ACHN (cell line): ENCODE results near the gene WDFY4.

Experiments
- DNase-seq: peaks from one replicate; pipeline ENCODE4 v3.0.0-alpha.2; 2015
- in situ Hi-C: cut with HindIII; loops from 2 replicates; pipeline ENCODE4 v1.10.0; 2017; ENCODE audit warnings: low sequenced_read_pairs, low pct_ligation_motif_present, low pct_unique_long_range_greater_than_20kb

The WDFY4 gene

DNA sequence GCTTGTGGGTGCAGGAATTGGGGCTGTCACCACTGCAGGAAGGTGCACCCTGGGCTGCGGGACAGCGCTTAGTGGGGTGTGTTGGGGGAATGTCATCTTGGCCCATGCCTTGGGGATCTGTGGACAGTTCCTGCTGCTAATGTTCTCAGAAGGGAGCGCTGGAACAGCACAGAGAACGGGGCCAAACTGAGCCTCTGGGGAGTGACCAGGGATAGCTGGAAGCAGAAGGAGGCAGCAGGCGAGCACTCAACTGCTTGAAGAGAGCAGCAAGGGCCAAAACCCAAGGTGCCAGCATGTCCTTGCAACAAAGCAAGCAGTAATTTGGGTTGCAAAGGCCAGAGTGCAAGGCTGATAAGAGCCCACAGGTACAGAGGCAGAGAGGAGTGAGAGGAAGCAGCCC is 31.3 kb upstream of the WDFY4 start:
- in situ Hi-C loops = no loop called here
- DNase-seq = no peak

DNA sequence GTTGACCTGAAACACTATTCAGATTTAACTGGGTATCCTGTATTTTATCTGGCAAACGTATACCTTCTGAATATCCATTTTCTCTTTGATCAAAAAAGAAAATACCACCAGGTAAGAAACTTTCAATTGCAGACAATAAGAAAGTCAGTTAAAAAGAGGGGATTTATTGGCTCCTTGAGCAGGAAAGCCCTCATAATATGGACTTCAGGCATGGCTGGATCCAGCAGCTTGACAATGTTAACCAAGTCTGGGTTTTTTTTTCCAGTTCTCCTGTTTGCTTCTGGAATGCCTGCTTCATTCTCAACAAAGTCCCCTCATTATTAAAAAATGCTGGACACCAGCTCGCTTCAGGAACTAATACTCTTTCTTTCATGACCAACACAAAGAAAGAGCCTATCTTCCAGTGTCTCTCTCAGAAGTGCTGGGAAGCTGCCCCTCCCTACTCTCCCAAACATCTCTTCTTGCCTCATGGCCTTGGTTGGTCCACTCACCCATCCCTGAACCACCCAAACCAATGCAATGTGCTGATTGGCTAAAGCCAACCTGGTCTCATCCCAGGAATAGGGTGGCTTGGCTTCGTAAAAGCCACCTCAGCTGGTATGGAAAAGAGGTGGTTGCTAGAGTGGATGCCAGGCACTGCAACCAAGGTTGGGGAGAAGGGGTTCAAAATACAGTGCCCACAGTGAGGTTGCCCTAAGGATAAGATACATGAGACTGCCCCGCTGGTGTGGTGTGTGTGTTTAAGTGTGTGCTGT is 30.6 kb upstream of the WDFY4 start:
- in situ Hi-C loops = no loop called here

GRCh38 chr10:48655411-48656240 is 29.0 kb upstream of the WDFY4 start:
- peak; percentile 88 for DNase-seq
- in situ Hi-C loops = no loop called here

More for the DNA sequence above, 30.6 kb upstream of the WDFY4 start:
- no peak for DNase-seq

GRCh38 chr10:48656241-48656913 is 28.3 kb upstream of the WDFY4 start:
- peak; percentile 94 for DNase-seq
- in situ Hi-C loops = no loop called here

DNA sequence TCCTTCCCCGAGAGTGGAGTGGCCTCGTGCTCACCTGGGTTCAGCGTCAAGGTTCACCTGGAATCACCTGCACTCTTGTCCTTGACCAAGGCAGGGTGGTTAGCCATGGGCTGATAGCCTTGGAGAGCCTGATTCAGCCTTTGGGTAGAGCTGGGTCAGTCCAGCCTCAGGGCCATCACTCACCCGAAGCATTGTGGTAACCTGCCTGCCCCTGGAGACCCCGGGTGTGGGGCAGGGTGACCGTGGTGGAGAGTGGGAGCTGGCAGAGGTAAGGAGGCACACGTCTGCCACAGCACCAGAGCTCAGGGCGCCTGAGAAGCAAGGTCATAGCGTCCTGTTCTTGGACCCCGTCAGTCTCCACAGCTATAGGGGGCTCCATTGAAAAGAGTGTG is 27.8 kb upstream of the WDFY4 start:
- DNase-seq = no peak
- in situ Hi-C loops = no loop called here

DNA sequence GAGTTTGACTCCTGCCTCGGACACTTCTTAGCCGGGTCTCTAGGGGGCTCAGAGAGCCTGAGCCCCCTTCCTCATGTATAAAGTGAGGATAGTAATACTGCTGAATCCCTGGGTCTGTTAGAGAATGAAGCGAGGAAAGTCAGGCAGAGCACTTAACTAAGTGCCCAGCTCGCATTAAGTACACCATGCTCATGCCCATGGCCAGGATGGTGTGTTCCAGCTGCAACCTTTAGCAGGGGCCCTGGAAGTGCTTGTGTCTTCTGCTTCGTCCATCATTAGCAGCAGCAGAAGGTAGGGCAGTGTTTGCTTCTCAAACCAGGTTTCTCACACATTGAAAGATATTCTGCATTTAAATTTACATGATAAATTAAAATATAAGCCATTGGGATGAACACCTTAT is 27.3 kb upstream of the WDFY4 start:
- no peak for DNase-seq
- in situ Hi-C loops = no loop called here

DNA sequence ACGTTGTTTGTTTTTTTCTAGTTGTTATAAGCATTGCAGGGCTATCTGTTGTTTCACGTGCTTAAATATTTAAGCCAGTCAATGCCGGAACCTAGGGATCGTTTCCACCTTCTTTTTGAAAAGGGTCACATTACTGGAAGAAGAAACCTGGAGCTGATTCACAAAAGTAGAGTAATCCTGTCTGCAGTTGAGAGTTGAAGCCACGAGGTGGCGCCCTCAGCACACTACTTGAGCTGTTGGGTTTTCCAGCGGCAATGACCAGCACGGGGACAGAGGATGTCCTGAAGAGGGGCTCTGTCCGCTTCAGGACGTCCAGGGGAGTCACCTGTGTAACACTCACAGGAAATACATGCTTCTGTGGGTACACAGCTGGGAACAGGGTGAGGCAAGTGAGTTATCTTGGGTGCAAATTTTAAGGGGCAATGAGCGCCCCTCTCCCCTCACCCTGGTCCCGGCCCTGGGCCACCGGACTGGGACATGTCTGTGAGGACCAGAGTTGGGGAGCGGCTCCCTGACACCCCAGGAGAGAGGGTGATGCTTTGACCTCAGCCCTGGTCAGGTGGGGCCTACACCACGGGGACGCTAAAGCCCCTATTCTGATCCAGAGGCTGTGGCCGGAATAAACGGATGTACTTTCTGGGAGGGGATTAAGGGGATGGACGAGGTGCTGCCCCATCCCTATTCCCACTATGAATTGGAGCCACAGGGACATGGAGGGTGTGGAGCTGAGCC is 26.3 kb upstream of the WDFY4 start:
- in situ Hi-C loops = no loop called here
- peak; percentile 73 for DNase-seq

- in situ Hi-C loops = no loop called here
- no peak for DNase-seq
Measured at GRCh38 chr10:48658975-48659269, 25.8 kb upstream of the WDFY4 start.

GRCh38 chr10:48659790-48660189 is 24.9 kb upstream of the WDFY4 start:
- in situ Hi-C loops = no loop called here
- DNase-seq = peak; percentile 31

DNA sequence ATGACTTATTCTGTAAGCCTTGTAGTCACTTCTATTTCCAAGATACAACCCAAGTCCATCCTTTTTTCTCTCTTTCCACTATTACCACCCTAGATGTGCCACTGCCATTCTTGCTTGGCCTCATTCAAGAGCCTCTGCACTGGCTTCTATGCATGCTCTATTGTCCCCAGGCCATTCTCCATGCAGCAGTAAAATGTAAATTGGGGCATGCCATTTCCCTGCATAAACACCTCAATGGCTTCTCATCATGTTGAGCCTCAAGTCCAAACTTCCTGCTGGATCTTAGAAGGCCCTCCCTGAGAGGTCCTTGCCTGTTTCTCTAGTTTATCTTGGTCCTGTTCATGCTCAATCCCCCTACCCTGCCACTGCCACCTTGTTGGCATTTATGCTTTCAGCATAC is 23.2 kb upstream of the WDFY4 start:
- in situ Hi-C loops = no loop called here

GRCh38 chr10:48667960-48668590 is 16.6 kb upstream of the WDFY4 start:
- in situ Hi-C loops = no loop called here
- DNase-seq = no peak

More for the DNA sequence above, 23.2 kb upstream of the WDFY4 start:
- DNase-seq = no peak

DNA sequence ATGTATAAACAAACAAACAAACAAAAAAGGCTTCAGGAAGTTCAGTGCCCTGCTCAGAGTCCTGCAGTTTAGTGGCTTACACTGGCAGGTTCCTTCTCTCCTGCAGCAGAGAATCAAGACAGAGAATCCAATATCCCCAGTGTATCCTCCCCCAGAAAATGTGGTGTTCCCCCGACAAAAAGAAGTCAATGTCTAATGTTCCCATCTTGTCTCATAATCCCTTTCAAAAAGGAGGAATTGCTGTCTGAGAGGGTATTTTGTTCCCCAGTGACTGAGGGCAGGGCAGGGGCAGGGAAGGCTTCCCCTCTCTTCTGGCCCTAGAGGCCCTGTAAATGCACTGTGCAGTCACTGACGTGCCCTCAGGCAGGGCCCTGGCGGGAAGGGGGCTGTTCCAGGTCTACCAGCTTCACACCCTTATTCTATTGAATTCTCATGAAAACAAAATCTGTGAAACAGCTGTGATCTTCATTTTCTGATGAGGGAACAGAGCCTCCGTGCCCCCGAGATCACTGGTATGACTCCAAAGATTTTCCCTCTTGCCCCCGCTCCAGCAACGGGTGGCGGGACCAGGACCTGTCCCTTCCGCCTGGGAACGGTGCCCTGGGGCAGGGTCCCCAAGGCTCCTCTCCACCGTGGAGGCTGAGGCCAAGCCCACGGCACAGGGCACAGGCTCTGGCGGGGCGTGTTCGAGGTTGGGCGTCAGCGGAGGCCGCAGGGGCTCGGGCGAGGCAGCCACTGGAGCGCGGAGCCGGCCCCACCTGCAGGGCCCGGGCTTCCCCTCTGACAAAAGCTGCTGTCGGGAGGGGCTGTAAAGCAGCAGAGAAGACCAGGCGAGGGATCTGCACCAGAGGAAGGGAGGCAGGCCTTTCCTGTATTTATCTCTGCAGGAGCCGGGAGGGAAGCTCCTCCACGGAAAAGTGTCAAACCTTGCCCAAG is 13.4 kb upstream of the WDFY4 start:
- no peak for DNase-seq
- in situ Hi-C loops = no loop called here

- DNase-seq = no peak
- in situ Hi-C loops = no loop called here
Measured at GRCh38 chr10:48671914-48672595, 12.6 kb upstream of the WDFY4 start.

- in situ Hi-C loops = no loop called here
- no peak for DNase-seq
Measured at GRCh38 chr10:48672596-48673265, 11.9 kb upstream of the WDFY4 start.

- no peak for DNase-seq
- in situ Hi-C loops = no loop called here
Measured at GRCh38 chr10:48677625-48678024, 7.0 kb upstream of the WDFY4 start.

GRCh38 chr10:48678041-48678440 is 6.6 kb upstream of the WDFY4 start:
- no peak for DNase-seq
- in situ Hi-C loops = no loop called here

DNA sequence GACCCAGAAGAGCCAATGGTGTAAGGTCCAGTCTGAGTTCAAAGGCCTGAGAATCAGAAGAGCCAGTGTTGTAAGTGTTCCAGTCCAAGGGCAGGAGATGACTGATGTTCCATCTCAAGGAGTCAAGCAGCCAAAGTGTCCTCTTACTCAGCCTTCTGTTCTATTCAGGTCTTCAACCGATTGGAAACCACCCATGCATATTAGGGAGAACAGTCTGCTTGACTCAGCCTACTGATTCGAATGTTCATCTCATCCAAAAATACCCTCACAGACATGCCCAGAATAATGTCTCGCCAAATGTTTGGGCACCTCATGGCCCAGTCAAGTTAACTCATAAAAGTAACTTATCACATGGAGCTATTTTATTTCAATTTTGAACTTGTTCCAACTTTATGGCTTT is 2.9 kb upstream of the WDFY4 start:
- in situ Hi-C loops = no loop called here
- DNase-seq = no peak
